ENCODE measurements around the gene ZNF473.
"Not testable (repeated sequence)": the region's sequence is repeated elsewhere in the genome, so short reads cannot be mapped to it uniquely, and the experiment has no call there.

ZNF473 gene

GRCh38 chr19:50051228-50051895, 25.6 kb downstream of the ZNF473 start:
- not testable (repeated sequence) for DNase-seq

- no peak for DNase-seq
These were observed 26.2 kb downstream of the ZNF473 start for GRCh38 chr19:50051964-50052363.

DNA sequence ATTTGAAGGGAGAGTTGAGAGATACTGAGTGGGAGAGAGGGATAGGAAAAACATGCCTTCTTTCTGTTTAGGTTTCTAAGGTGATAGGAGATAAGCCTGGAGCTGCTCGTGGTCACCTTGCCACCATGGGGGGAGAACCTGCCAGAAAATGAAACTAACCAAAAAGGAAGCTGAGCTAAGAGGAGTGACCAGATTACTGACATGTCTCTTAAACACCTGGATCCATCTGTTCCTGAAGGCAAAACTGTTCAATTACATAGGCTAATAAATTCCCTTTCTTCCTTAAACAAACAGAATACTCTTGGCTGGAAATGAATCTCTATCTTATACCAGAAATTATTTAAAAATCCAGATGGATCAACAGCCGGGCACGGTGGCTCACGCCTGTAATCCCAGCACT, 27.3 kb downstream of the ZNF473 start:
- DNase-seq: no peak

DNA sequence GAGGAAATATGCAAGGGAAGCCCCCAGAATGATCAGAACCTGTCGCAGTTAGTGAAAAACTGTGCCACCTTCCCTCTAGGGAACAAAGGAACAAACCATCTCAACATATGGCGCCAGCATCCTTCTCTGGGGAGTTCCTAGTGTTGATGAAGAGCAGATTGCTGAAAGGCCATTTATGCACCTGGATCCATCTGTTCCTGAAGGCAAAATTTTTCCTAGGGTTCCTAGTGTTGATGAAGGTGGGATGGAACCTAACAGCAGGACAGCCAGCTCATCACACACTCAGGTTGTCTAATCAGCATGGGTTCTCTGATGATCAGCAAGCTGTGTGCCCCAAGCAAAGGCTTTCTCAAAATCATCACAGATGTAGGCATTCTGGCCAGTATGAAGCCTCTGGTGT, 32.6 kb downstream of the ZNF473 start:
- no peak for DNase-seq

GRCh38 chr19:50059045-50059444, 33.2 kb downstream of the ZNF473 start:
- DNase-seq: no peak

DNA sequence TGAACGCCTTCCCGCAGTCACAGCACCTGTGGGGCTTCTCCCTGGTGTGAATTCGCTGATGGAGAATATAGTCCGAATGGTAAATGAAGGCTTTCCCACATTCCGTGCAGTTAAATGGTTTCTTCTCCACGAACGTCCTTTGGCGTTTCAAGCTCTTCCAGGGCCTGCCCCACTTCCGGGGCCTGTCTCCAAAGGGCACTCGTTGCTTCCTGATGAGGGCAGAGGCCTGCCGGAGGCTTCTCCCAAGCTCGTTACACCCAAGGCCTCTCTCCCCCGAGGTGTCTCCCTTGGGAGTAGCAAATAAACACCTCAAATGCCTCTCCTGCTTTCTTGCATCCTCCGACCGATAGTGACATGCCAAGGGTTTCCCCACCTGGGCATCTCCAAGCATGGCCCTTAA, 34.3 kb downstream of the ZNF473 start:
- no peak for DNase-seq

DNA sequence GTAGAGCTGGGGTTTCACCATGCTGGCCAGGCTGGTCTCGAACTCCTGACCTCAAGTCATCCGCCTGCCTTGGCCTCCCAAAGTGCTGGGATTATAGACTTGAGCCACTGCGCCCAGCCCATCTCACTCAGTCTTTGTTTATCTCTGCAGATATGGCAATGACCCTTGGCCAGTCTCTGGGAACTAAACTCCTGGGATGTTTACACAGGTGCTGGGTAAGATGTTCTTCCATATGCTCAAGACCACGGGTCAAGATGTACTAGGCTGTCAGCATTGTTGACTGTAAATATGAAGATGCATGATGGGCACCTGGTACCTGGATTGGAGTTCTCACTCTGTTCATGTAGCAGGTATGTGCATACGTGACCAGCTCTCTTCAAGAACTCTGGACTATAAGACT, 35.8 kb downstream of the ZNF473 start:
- DNase-seq: no peak

DNA sequence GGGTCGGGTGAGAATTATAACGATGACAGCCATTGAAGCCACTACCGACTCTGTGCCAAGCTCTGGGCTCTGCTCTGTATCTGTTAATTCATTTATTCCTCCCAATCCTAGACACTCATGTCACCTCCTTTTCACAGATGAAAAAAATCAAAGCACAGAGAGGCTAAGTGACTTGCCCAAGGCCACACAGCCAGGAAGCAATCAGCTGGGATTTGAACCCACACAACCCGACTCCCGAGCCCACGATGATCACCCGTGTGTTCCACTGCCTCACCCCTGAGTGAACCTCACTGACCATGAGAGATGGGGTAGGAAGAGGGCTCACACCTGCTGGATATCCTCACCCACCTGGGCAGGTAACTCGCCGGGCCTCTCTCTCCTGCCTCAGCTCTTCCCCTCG, 40.1 kb downstream of the ZNF473 start:
- no peak for DNase-seq

DNA sequence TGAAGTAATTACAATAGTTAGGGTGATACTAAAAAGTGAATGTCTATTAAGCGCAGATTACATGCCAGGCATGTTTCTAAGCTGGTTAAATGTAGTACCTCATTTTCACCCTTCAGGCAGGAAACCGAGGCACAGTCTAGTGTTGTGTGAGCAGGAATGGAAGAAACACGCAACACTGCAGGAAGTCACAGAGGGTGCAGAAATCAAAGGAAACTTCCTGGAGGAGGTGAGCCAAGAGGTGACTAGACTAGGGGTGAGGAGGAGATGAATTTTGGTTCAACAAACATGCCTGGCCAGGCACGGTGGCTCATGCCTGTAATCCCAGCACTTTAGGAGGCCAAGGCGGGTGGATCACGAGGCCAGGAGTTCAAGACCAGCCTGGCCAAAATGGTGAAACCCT, 41.8 kb downstream of the ZNF473 start:
- no peak for DNase-seq

DNA sequence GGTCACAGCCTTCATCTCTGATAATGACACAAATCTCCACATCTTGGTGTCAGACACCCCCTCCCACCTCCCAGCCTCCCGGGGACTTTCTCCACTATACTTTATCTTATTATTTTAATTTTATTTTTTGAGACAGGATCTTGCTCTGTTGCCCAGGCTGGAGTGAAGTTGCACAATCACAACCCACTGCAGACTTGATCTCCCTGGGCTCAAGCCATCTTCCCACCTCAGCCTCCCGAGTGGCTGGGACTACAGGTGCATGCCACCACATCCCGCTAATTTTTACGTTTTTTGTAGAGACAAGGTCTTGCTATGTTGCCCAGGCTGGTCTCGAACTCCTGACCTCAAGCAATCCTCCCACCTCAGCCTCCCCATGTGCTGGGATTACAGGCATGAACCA, 42.6 kb downstream of the ZNF473 start:
- not testable (repeated sequence) for DNase-seq

GRCh38 chr19:50075076-50075475, 49.3 kb downstream of the ZNF473 start:
- DNase-seq: not testable (repeated sequence)

GRCh38 chr19:50075644-50076372, 50.0 kb downstream of the ZNF473 start:
- not testable (repeated sequence) for DNase-seq

GRCh38 chr19:50076581-50077355, 51.0 kb downstream of the ZNF473 start:
- not testable (repeated sequence) for DNase-seq

DNA sequence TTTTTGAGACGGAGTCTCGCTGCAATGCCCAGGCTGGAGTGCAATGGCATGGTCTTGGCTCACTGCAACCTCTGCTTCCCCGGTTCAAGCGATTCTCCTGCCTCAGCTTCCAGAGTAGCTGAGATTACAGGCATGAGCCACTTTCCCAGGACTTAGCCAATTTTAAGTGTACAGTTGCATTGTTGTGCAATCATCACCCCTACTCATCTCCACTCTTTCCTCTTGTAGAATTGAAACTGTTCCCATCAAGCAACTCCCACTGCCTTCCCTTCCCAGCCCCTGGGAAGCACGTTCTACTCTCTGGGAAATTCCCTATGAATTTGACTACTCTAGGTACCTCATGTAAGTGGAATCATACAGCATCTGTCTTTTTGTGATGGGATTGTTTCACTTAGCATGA, 53.2 kb downstream of the ZNF473 start:
- not testable (repeated sequence) for DNase-seq

GRCh38 chr19:50084440-50084839, 58.6 kb downstream of the ZNF473 start:
- DNase-seq: not testable (repeated sequence)

- not testable (repeated sequence) for DNase-seq
These were observed 61.3 kb downstream of the ZNF473 start for GRCh38 chr19:50087153-50087552.

- DNase-seq: not testable (repeated sequence)
These were observed 64.9 kb downstream of the ZNF473 start for GRCh38 chr19:50090706-50091105.

DNA sequence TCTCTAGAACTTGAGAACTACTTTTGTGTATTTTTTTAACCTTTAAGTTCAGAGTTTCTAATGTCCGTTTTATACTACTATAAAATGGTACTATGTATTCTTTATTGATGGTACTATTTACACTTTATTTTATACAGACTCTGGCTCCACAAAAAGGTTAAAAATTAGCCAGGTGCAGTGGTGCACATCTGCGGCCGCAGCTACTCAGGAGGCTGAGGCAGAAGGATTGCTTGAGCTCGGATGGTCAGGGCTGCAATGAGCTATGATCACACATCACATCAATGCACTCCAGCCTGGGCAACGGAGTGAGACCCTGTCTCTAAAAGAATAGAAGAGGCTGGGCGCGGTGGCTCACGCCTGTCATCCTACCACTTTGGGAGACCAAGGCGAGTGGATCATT, 66.0 kb downstream of the ZNF473 start:
- DNase-seq: not testable (repeated sequence)

- DNase-seq: not testable (repeated sequence)
These were observed 66.8 kb downstream of the ZNF473 start for GRCh38 chr19:50092597-50092996.

GRCh38 chr19:50097884-50098283, 72.1 kb downstream of the ZNF473 start:
- DNase-seq: not testable (repeated sequence)

DNA sequence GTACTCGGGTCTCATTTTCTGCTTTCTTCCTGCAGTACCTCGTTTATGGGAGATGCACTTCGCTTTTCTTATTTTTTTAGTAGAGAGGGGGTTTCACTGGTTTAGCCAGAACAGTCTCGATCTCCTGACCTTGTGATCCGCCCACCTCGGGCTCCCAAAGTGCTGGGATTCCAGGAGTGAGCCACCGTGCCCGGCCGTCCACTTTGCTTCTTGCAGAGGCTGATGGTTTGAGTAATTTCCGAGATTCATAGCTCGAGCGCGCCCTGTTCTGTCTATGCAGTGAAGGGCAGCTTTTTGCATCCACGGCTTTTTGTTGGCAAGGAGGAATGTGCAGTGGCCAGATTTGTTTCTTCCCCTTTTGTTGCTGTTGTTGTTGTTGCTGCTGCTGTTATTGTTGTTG, 73.1 kb downstream of the ZNF473 start:
- not testable (repeated sequence) for DNase-seq

DNA sequence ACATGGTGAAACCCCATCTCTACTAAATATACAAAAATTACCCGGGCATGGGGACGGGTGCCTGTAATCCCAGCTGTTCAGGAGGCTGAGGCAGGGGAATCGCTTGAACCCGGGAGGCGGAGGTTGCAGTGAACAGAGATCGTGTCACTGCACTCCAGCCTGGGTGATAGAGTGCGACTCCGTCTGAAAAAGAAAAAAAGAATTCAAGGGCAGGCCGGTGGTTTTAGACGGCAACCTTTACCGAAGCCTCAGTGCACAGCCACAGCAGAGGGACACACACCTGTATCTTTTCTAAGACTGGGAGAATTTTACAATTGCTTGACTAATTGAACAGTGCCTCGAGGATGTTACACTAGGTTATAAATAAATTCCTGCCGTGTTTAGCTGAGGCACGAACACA, 73.9 kb downstream of the ZNF473 start:
- not testable (repeated sequence) for DNase-seq

DNA sequence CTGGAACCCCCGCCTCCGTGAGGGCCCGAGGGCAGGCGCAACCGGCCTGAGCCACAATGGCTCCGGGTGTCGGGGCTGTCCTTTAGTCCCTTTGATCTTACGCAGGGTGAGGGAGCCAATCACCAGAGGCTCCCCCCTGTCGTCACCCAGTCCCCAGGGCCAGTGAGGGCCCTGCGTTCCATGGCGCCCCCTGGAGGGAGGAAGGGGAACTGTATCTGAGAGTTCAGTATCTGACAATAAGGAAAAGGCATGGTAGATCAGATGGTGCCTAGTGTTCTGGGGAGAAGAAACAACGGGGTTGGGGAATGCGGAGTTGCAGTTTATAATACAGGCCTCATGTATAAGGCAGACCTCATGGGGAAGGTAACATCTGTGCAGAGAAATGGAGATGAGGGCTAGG, 75.1 kb downstream of the ZNF473 start:
- not testable (repeated sequence) for DNase-seq
